SHP77 (cell line): Measurements from ENCODE around the gene LRWD1.
"Not testable (repeated sequence)": the region's sequence is repeated elsewhere in the genome, so short reads cannot be mapped to it uniquely, and the experiment has no call there.

Source experiments
- DNase-seq, 2 experiments: peaks; one replicate each; lab custom pipeline; 2025; lab: John Stamatoyannopoulos, UW

The LRWD1 gene

DNA sequence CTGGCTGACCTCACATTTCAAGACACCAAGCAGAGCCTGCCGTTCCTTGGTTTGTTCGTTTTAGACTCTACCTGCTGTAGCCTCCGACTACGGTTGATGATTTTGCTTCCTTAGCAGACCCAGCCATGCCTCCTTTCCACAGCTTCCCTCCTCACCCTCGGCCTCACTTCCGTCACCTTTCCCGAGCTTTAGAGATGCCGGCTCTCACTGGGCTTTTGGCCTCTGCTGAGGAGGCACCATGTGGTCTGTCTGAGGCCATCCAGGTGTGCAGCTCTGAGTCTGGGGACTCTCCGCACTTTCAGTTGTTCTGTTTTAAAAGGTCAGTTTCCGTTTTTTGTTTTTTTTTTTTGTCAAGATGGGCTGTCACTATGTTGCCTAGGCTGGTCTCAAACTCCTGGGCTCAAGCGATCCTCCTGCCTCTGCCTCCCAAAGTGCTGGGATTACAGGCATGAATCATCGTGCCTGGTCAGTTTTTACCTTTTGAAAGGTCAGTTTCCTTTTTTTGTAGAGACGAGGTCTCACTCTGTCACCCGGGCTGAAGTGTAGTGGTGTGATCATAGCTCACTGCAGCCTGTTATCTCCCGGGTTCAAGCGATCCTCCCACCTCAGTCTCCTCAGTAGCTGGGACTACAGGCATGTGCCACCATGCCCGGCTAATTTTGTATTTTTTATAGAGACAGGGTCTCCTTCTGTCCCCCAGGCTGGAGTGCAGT is 19.7 kb upstream of the LRWD1 start:
- DNase-seq: no peak

- DNase-seq: no peak
Measured at GRCh38 chr7:102445674-102446071, 19.1 kb upstream of the LRWD1 start.

DNA sequence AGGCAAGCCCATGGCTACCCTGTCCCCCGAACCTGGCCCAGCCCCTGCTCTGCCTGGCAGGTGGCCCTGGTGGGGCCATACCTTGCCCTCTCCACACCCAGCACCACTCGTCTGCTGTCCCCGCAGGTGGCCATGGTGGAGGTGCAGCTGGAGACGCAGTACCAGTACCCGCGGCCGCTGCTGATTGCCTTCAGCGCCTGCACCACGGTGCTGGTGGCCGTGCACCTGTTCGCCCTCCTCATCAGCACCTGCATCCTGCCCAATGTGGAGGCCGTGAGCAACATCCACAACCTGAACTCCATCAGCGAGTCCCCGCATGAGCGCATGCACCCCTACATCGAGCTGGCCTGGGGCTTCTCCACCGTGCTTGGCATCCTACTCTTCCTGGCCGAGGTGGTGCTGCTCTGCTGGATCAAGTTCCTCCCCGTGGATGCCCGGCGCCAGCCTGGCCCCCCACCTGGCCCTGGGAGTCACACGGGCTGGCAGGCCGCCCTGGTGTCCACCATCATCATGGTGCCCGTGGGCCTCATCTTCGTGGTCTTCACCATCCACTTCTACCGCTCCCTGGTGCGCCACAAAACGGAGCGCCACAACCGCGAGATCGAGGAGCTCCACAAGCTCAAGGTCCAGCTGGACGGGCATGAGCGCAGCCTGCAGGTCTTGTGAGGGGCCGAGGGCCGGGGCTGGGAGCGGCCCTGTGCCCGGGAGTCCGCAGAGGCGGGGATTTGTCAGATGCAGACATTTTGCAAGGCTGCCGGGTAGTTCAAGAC is 18.2 kb upstream of the LRWD1 start:
- no peak for DNase-seq

DNA sequence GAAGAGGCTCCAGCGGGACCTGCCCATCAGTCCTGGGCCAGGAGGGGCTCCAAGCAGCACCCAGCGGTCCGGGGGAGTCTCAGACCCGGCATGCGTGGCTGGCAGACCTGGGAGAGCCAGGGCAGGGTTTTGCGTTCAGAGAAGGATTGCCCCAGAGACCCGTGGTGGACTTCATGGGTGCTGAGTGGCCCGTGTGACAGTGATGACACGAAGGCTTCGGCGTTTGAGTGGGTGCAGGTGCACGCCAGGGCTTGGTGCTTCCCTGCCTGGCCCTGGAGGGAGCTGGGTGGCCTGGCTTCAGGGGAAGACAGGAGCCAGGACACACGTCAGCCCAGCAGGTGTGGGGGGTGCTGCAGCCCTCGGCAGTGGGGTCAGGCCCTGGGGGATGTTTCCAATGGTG is 17.5 kb upstream of the LRWD1 start:
- no peak for DNase-seq

GRCh38 chr7:102449136-102449535 is 15.6 kb upstream of the LRWD1 start:
- DNase-seq: no peak

DNA sequence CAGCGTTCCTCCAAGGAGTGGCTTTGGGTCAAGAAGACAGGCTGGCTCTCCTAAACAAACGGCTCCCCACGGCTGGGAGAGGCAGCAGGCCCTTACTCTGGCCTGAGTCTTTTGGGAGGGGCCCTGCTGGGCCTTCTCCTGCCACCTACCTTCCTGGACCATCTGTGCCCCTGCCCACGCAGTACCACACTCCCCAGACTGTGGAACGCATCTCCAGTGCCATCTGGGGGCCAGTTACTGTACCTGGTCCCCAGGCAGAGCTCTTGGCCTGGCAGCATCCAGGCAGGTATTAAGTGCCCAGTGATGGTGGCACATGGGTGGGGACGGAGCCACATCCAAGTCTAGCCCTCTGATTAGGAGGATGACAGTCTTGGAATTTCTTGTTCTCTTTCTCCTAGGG is 14.5 kb upstream of the LRWD1 start:
- DNase-seq: peak in 1 of 2 experiments; percentile 4

- peak; percentile 67 to 83 for DNase-seq
Measured at GRCh38 chr7:102451371-102452054, 13.3 kb upstream of the LRWD1 start.

DNA sequence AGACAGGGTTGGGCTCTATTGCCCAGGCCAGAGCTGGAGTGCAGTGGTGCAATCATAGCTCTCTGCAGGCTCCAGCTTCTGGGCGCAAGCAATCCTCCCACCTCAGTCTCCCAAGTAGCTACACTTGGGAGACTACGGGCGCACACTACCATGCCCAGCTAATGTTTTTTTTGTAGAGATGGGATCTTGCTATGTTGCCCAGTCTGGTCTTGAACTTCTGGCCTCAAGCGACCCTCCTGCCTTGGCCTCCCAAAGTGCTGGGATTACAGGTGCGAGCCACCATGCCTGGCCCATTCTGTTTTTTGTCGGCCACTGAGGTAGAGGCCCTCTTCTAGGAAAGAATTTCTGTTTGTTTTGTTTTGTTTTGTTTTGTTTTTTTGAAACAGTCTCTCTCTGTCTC is 12.3 kb upstream of the LRWD1 start:
- DNase-seq: no peak

DNA sequence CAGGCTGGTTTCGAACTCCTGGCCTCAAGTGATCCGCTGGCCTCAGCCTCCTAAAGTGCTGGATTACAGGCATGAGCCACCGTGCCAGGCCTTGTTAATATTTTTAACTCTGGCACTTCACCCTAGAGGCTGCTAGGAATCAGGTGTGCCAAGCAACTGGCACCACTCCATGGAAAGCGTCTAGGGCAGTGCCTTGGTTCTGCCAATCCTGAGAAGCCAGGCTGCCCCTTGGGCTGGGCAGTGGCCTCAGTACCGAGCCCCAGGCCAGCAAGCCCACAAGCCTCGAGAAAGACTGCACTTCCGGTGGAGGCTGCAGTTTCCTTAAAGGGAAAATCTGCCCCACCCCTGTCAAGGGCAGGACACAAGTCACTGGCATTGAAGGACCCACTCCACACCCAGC is 11.5 kb upstream of the LRWD1 start:
- DNase-seq: no peak

DNA sequence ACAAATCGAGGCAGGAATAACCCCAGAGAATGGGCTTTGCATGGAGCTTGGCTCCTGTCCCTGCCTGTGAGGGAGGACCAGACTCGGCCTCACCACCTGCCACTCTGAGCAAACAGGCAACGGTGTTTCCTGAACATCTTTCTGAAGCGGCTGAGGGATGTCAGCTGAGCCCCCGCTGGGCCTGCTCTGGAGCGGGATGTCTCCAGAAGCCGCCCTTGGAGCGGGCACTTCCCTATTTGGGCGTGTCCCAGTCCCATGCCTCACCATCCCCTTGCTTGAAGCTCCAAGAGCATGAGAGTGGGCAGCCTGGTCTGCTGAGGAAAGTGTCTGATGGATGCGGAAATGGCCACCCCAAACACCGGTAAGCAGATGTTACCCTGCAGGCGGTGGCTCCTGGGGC is 10.3 kb upstream of the LRWD1 start:
- DNase-seq: peak; percentile 52 to 81

DNA sequence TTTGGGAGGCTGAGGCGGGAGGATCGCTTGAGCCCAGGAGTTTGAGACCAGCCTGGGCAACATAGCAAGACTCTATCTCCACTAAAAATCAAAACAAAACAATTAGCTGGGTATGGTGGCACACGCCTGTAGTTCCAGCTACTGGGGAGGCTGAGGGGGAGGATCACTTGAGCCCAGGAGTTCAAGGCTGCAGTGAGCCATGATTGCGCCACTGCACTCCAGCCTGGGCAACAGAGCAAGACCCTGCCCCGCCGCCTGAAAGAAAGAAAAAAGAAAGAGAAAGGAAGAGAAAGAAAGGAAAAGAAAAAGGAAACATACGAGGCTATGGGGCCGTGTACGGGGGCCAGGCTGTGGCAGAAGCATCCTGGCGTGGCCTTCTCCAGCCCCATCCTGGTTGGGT is 9.9 kb upstream of the LRWD1 start:
- not testable (repeated sequence) for DNase-seq

- DNase-seq: no peak
Measured at GRCh38 chr7:102455596-102455995, 9.2 kb upstream of the LRWD1 start.

DNA sequence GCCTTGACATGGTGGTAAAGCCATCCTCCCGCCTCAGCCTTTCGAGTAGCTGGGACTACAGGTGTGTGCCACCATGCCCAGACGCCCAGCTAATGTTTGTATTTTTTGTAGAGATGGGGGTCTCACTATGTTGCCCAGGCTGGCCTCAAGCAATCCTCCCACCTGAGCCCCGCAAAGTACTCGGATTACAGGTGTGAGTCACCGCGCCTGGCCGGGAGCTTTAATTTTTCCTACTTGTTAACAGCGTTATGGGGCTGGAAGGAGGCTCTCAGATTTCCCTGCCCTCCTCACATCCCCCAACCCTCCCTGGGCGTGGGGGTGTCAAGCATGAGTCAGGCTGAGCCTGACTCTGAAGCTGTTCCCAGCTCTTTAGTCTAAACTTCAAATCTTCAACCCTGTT is 8.5 kb upstream of the LRWD1 start:
- no peak for DNase-seq

- no peak for DNase-seq
Measured at GRCh38 chr7:102457352-102457924, 7.3 kb upstream of the LRWD1 start.

GRCh38 chr7:102459221-102459844 is 5.5 kb upstream of the LRWD1 start:
- no peak for DNase-seq

DNA sequence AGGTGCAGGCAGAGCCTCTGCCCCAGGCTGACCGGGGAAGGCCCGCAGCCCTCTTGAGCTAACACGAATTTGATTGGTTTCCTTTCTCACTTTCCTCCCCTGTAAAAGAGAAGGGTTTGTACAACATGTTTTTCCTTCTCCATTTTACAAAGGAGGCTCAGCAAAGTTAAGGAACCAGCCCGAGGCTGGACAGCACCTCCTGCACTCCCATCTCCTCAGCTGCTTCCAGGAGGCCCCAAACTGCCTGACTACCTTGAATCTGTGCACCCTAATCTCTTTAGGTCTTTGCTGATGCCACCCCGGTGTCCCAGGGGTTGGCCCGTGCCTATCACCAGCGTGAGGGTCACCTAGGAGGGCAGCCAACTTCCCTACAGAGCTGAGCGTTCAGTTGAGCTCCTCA is 4.3 kb upstream of the LRWD1 start:
- DNase-seq: no peak

DNA sequence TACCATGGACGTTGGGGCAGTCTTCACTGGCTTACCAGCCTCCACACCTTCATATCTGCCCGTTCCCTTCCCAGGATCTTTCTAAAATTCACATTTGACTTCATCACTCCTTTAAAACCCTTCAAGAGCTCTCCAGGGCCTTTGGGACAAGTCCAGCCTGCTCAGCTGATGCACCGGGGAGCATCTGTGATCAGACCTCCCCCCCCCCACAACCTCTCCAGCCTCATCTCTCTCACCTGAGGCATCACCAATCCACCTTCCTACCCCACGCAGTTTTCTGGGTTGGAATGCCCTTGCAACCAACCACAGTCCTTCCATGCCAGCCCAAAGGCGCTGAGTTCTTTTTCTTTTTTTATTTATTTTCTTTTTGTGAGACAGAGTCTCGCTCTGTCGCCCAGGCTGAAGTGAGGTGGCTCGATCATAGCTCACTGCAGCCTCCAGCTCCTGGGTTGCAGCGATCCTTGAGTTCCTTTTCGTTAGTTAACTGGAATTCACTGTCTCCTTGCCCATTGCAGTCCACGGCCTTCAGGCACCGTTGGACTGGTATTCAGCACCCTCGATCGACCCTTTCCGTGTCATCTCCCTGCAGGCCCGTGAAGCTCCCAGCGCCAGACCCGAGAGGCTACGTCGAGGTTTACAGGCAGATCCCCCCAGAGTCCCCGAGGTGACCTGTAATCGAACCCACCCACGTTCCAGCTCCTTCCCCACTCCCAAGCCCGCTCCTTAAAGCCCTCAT is 775 bp upstream of the LRWD1 start:
- DNase-seq: no peak

- no peak for DNase-seq
Measured at GRCh38 chr7:102466097-102466496, 1.3 kb downstream of the LRWD1 start.

DNA sequence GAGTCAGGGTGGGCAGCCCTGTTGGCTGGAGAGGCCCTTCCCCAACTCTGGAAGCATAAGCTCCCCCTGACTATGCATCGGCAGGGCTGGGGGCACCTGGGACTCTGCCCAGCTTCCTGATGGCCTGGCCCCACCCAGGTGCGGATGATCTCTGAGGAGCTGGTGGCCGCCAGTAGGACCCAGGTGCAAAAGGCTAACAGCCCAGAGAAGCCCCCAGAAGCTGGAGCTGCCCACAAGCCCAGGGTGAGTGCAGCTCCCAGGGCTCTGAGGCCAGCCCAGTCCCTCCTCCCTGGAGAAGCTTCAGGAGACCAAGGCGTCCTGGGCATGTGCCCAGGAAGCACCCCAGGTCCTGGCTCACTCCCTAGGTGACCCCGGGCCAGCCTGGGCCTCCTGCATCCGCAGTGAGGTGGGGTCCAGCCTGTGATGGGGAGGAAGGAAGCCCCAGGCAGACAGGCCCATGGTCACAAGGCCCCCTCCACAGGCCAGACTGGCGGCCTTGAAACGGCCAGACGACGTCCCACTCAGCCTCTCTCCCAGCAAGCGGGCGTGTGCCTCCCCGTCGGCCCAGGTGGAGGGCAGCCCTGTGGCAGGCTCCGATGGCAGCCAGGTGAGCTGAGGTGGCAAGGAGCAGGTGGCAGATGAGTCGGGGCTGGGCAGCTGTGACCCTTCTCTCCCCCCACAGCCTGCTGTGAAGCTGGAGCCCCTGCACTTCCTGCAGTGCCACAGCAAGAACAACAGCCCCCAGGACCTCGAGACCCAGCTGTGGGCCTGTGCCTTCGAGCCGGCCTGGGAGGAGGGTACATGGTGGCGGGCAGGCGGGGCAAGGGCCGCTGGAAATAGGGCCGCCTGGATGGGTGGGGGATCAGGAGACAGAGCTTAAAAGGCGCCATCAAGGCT is 3.0 kb downstream of the LRWD1 start:
- DNase-seq: no peak
